GM21786 (cell line): Measurements from ENCODE around the gene OR2T8.

Experiments used
- ATAC-seq: cut with Tn5 transposase; IDR thresholded peaks from one replicate; pipeline ENCODE4 v1.9.1; 2021; ENCODE audit not compliant: unreplicated experiment

OR2T8 gene

DNA sequence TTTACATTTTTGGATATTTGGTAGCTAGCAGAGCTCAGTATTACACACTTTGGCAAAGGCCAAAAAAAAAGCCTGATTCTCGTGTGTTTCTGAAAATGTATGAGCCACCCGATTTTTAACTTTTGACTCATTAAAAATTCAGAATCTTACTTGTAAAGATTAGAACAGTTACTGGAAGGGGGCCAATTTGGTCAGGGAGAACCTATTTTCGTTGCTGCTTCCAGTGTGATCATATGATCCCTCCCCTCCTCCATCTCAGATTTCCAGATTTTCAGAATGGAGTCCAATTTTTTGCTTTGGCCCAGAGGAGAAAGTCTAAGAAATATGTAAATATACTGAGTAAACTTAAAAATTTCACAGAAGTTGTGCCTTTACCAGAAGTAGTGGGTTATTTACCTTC lies 41.7 kb downstream of the OR2T8 start:
- ATAC-seq: no peak

GRCh38 chr1:247962911-247963588 lies 43.0 kb downstream of the OR2T8 start:
- ATAC-seq: no peak

DNA sequence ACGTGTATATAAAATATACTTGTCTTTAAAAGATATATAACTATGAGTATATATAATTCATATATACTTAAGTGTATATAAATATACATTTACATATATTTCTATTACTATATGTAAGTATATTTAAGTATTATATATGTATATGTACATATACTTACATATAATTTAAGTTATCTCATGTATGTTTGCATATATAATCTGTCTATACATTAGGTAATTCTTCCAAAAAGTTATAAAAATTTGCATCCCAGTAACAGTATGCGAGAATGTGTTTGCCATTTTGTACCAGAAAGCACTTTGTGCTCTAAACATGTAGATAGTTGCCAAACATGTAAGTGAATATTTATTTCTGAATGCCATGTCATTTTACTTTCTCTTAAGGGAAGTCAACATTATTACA lies 44.9 kb downstream of the OR2T8 start, which contains the start of gene OR2AK2:
Gene OR2AK2 (plus strand): TSS at position 301 of the 400 bp plus-strand sequence. CDS start 144 bp downstream, outside the sequence.
- no peak for ATAC-seq

- peak; percentile 89 for ATAC-seq
Measured at GRCh38 chr1:247966532-247967204, 46.6 kb downstream of the OR2T8 start.
